ENCODE measurements around the gene IFNGR2. TPM values are rescaled to one million over a fixed set of nuclear protein-coding genes. Genes with fewer than 3 reads are reported as not detected.

IFNGR2 gene
- total RNA-seq, 2 experiments from 2014 or later: 16.4 to 18.9 TPM

DNA sequence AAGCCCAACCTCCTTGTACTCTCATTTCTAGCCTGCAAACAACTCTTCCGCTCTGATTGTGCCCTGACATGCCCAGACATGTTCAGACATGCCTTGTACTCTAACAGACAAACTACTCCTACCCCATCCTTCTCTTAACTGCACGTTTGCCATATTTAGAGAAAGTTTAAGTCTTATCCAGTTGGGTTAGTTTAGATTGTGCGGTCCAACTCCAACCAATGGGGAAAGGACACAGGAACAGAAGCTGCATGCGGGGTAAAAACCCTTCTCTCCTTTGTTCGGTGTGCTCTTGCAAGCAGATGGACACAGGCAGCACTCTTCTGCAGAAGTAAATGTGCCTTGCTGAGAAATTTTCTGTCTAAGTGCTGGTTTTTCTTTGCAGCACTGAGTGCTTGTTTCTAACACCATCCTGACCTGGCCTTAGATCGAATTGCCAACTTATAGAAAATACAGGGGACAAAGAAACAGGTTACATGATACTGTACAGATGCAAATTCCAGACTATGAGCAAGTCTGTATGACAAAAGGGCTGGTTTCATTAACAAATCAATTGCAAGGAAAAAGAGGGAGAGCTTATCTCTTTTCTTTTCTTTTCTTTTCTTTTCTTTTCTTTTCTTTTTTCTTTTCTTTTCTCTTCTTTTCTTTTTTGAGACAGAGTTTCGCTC lies 35.8 kb upstream of the IFNGR2 start:
- no peaks in the 10 kb centered on the region for H3K27me3 Mint-ChIP-seq

DNA sequence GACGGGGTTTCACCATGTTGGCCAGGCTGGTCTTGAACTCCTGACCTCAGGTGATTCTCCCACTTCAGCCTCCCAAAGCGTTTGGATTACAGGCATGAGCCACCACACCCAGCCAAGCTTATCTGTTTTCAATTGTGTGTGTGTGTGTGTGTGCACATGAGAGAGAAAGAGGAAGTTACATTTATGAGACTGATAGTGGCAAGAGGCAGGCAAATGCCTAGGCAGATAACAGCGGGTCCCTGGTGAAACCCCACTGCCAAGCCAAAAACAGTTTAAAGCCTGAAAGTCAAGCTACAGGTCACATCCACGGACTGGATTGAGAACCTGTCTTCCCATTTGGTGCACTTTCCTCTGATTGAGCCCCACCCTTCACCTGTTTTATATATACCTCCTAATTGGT lies 35.1 kb upstream of the IFNGR2 start:
- no peak for ATAC-seq
- H3K36me3 Mint-ChIP-seq (ENCODE audit: low read depth): peaks cover 11% of the 10 kb centered on the region
- H3K4me3 Mint-ChIP-seq: no peak overlapping the region
- CTCF ChIA-PET: interaction anchor here (2.2 kb wide), 1 partner anchor 77 kb away, joined by 9 read pairs; no protein-coding TSS in a partner anchor
- intact Hi-C loops (cut with DNase I, micrococcal nuclease): loop anchor here in 1 of 2 experiments (10.0 kb wide), 1 partner anchor 237 kb away; no protein-coding TSS in a partner anchor
- H3K4me1 Mint-ChIP-seq: peaks cover 2% of the 10 kb centered on the region
- DNase-seq: no peak
- H3K9me3 Mint-ChIP-seq (ENCODE audit: low read depth): peaks cover 19% of the 10 kb centered on the region
- POLR2A ChIA-PET: no interaction called here
- no peaks in the 10 kb centered on the region for H3K27me3 Mint-ChIP-seq
- no peak overlapping the region for H3K27ac Mint-ChIP-seq

More for the DNA sequence above, 35.8 kb upstream of the IFNGR2 start:
- H3K4me3 Mint-ChIP-seq: no peak overlapping the region
- peaks cover 19% of the 10 kb centered on the region for H3K9me3 Mint-ChIP-seq (ENCODE audit: low read depth)
- intact Hi-C loops (cut with DNase I, micrococcal nuclease): loop anchor here in 1 of 2 experiments (10.0 kb wide), 1 partner anchor 237 kb away; no protein-coding TSS in a partner anchor
- peak overlapping the region; percentile 38 for H3K27ac Mint-ChIP-seq
- H3K36me3 Mint-ChIP-seq (ENCODE audit: low read depth): peaks cover 11% of the 10 kb centered on the region
- POLR2A ChIA-PET: no interaction called here
- peaks cover 5% of the 10 kb centered on the region for H3K4me1 Mint-ChIP-seq
- ATAC-seq: no peak
- CTCF ChIA-PET: interaction anchor here (0.8 to 1.5 kb wide), 4 partner anchors 8 to 175 kb away, joined by 3 to 6 read pairs (median 4); no protein-coding TSS in a partner anchor
- DNase-seq: no peak

DNA sequence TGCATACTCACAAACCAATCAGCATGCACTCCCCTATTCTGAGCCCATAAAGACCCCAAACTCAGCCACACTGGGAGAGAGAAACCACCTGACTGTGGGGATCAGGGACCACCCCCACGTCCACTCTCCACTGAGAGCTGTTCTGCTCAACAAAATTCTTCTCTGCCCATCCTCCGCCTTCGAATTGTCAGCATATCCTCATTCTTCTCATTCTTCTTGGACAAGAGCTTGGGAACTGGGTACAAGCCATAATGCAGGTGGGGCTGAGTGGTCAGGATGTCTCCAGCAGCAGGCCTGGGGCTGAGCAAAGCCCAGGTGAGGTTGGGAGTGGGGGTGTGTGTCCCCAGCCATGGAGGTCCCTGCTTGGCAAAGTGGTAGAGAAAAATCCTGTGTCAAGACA lies 34.6 kb upstream of the IFNGR2 start:
- ChIA-PET POLR2A (no interaction called here), CTCF (interaction anchor here (1.5 to 2.2 kb wide), 2 partner anchors 17 to 77 kb away, joined by 4 to 9 read pairs; no protein-coding TSS in a partner anchor)
- Mint-ChIP-seq H3K4me3 (no peak overlapping the region), H3K36me3 (ENCODE audit: low read depth) (peaks cover 11% of the 10 kb centered on the region), H3K27ac (no peak overlapping the region), H3K27me3 (no peaks in the 10 kb centered on the region), H3K9me3 (ENCODE audit: low read depth) (peaks cover 19% of the 10 kb centered on the region), H3K4me1 (peaks cover 2% of the 10 kb centered on the region)
- ATAC-seq (no peak), DNase-seq (no peak)
- intact Hi-C loops (cut with DNase I, micrococcal nuclease): loop anchor here in 1 of 2 experiments (10.0 kb wide), 1 partner anchor 236 kb away; no protein-coding TSS in a partner anchor

DNA sequence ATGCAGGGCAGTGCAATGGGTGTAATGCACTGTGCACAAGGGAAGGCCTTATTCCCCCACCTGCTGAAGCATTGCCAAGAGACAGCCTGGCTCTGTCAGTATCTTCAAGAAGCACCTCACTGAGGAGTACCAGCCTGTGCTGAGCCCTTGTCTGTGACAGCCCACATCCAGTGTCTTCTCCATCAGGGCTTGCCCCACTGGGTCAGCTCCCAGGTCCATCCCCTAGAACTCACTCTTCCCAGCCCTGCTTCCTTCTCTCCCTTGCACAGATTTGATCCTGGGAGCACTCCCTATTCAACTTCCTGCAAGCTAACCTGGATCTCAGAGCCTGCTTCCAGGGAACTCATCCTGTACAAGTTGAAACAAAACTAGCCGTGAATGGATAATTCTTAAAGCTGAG lies 33.6 kb upstream of the IFNGR2 start:
- H3K4me1 Mint-ChIP-seq: peaks cover 5% of the 10 kb centered on the region
- POLR2A ChIA-PET: no interaction called here
- H3K9me3 Mint-ChIP-seq (ENCODE audit: low read depth): peaks cover 19% of the 10 kb centered on the region
- no peak for DNase-seq
- no peaks in the 10 kb centered on the region for H3K27me3 Mint-ChIP-seq
- peaks cover 11% of the 10 kb centered on the region for H3K36me3 Mint-ChIP-seq (ENCODE audit: low read depth)
- ATAC-seq: no peak
- H3K27ac Mint-ChIP-seq: no peak overlapping the region
- CTCF ChIA-PET: interaction anchor here (0.7 to 3.3 kb wide), 6 partner anchors 8 to 298 kb away, joined by 3 to 20 read pairs (median 4); no protein-coding TSS in a partner anchor
- H3K4me3 Mint-ChIP-seq: no peak overlapping the region
- intact Hi-C loops (cut with DNase I, micrococcal nuclease): loop anchor here in 1 of 2 experiments (10.0 kb wide), 1 partner anchor 235 kb away; no protein-coding TSS in a partner anchor

DNA sequence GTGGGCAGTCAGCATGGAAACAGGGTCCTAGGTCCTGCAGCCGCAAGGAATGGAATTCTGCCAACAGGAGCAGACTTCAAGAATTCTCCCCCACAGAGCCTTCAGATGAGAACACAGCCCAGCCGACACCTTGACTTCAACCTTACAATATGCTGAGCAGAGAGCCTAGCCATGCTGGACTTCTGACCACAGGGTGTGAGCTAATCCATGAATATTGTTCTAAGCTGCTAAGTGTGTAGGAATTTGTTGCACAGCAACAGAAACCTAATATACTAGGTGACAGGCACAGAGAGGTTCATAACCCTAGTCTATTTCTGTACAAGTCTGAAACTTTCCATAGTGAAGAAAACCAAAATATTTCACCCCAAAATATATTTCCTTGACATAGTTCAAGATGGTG lies 32.9 kb upstream of the IFNGR2 start:
- ATAC-seq (no peak), DNase-seq (no peak)
- Mint-ChIP-seq H3K27me3 (no peaks in the 10 kb centered on the region), H3K9me3 (ENCODE audit: low read depth) (peaks cover 19% of the 10 kb centered on the region), H3K36me3 (ENCODE audit: low read depth) (peaks cover 11% of the 10 kb centered on the region), H3K4me1 (peaks cover 10% of the 10 kb centered on the region), H3K27ac (no peak overlapping the region), H3K4me3 (no peak overlapping the region)
- intact Hi-C loops (cut with DNase I, micrococcal nuclease): loop anchor here in 1 of 2 experiments (5.0 kb wide), 1 partner anchor 238 kb away; no protein-coding TSS in a partner anchor
- POLR2A ChIA-PET: no interaction called here
- CTCF ChIA-PET: interaction anchor here (0.7 to 3.3 kb wide), 6 partner anchors 9 to 299 kb away, joined by 3 to 20 read pairs (median 4); no protein-coding TSS in a partner anchor

DNA sequence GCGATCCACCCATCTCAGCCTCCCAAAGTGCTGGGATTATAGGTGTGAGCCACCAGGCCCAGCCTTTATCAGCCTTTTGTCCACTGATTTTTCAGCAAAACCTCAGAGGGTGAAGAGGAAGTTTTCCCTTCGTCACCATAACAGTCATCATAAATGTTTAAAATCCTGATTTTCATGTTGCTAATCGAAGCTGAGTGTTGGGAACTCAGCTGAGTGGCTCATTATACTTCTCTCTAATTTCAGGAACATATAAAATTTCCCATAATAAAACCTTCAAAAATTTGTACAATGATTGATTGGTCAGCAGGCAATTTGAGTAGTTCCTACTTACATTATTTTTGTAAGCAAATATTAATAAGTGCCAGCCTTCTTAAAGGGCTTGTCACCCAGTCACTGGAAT lies 31.8 kb upstream of the IFNGR2 start:
- ChIA-PET POLR2A (no interaction called here), CTCF (interaction anchor here (1.1 to 3.3 kb wide), 2 partner anchors 10 to 78 kb away, joined by 3 to 20 read pairs; no protein-coding TSS in a partner anchor)
- Mint-ChIP-seq H3K4me1 (peaks cover 11% of the 10 kb centered on the region), H3K9me3 (ENCODE audit: low read depth) (peaks cover 18% of the 10 kb centered on the region), H3K27ac (no peak overlapping the region), H3K27me3 (no peaks in the 10 kb centered on the region), H3K36me3 (ENCODE audit: low read depth) (peaks cover 9% of the 10 kb centered on the region), H3K4me3 (no peak overlapping the region)
- DNase-seq: no peak
- intact Hi-C loops (cut with DNase I, micrococcal nuclease): loop anchor here in 1 of 2 experiments (5.0 kb wide), 1 partner anchor 239 kb away; no protein-coding TSS in a partner anchor
- ATAC-seq: no peak

DNA sequence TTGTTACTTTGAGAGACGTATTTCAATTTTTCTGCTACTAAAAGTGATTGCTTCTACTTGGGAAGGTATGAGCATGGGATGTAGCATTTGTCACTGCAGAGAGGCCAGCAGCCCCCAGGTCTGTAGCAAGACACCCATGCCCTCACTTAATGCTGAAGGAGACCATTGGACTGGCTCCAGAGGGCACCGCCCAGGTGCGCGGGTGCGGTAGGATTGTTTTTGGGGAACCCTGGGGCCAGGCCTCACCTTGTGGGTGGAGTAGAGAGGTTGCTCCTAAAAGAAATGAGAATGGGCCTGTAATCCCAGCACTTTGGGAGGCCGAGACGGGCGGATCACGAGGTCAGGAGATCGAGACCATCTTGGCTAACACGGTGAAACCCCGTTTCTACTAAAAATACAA lies 30.6 kb upstream of the IFNGR2 start:
- Mint-ChIP-seq H3K4me3 (no peak overlapping the region), H3K27ac (no peak overlapping the region), H3K9me3 (ENCODE audit: low read depth) (peaks cover 6% of the 10 kb centered on the region), H3K36me3 (ENCODE audit: low read depth) (peaks cover 3% of the 10 kb centered on the region), H3K4me1 (peaks cover 9% of the 10 kb centered on the region), H3K27me3 (peaks cover 2% of the 10 kb centered on the region)
- ATAC-seq (no peak), DNase-seq (no peak)
- ChIA-PET POLR2A (no interaction called here), CTCF (interaction anchor here (0.6 to 3.3 kb wide), 4 partner anchors 11 to 169 kb away, joined by 3 to 20 read pairs (median 3); no protein-coding TSS in a partner anchor)
- intact Hi-C loops (cut with DNase I, micrococcal nuclease): loop anchor here in 1 of 2 experiments (5.0 kb wide), 1 partner anchor 240 kb away; no protein-coding TSS in a partner anchor

DNA sequence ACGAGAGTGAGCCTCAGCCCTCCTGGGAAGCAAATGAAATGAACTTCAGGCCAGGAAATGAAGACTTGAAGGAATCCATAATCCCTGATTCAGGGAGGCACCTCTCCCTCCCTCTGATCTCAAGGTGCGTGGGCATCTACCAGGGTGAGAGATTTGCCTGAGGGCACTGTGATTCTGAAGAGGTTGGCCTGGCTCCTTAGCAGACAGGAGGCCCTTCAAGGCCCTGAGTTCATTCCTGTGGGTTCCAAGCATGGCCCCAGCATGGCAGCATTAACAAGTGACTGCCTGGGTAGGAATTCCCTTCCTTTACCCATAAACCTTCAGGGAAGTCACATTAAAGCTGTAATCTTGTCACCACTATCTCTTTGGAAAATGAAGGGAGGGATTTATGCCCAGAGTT lies 29.8 kb upstream of the IFNGR2 start:
- DNase-seq (no peak), ATAC-seq (no peak)
- CTCF ChIA-PET: interaction anchor here (0.6 to 1.4 kb wide), 6 partner anchors 10 to 176 kb away, joined by 3 to 7 read pairs (median 4); no protein-coding TSS in a partner anchor
- POLR2A ChIA-PET: no interaction called here
- H3K4me3 Mint-ChIP-seq: no peak overlapping the region
- H3K9me3 Mint-ChIP-seq (ENCODE audit: low read depth): peaks cover 1% of the 10 kb centered on the region
- H3K4me1 Mint-ChIP-seq: peaks cover 9% of the 10 kb centered on the region
- no peak overlapping the region for H3K27ac Mint-ChIP-seq
- peaks cover under 1% of the 10 kb centered on the region for H3K36me3 Mint-ChIP-seq (ENCODE audit: low read depth)
- H3K27me3 Mint-ChIP-seq: peaks cover 2% of the 10 kb centered on the region
- intact Hi-C loops (cut with DNase I, micrococcal nuclease): loop anchor here in 1 of 2 experiments (5.0 kb wide), 1 partner anchor 241 kb away; no protein-coding TSS in a partner anchor

DNA sequence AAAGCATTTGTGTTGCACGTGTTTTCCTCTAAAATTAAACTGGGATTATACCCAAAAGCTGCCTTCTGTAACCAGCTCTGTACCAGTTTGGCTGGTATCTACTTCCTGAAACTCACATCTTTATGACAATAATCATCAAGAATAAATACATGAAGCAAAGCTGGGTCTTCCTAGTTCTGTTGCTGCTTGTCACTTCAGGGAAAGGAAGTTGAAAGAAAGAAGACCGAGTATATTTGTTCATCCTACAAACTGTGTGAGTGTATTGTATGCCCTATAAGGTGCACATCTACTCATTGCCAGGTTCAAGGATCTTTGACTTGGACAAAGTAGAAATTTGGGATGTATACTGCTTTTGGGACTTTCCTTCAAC lies 29.1 kb upstream of the IFNGR2 start:
- ChIA-PET POLR2A (no interaction called here), CTCF (interaction anchor here (0.6 to 1.4 kb wide), 6 partner anchors 10 to 177 kb away, joined by 3 to 7 read pairs (median 4); no protein-coding TSS in a partner anchor)
- H3K4me1 Mint-ChIP-seq: peaks cover 10% of the 10 kb centered on the region
- no peak for ATAC-seq
- no peak for DNase-seq
- intact Hi-C loops (cut with DNase I, micrococcal nuclease): loop anchor here (1.0 to 5.0 kb wide), 3 partner anchors 174 to 242 kb away; no protein-coding TSS in a partner anchor
- H3K27me3 Mint-ChIP-seq: peaks cover 2% of the 10 kb centered on the region
- no peak overlapping the region for H3K4me3 Mint-ChIP-seq
- H3K9me3 Mint-ChIP-seq (ENCODE audit: low read depth): no peaks in the 10 kb centered on the region
- no peaks in the 10 kb centered on the region for H3K36me3 Mint-ChIP-seq (ENCODE audit: low read depth)
- H3K27ac Mint-ChIP-seq: no peak overlapping the region

DNA sequence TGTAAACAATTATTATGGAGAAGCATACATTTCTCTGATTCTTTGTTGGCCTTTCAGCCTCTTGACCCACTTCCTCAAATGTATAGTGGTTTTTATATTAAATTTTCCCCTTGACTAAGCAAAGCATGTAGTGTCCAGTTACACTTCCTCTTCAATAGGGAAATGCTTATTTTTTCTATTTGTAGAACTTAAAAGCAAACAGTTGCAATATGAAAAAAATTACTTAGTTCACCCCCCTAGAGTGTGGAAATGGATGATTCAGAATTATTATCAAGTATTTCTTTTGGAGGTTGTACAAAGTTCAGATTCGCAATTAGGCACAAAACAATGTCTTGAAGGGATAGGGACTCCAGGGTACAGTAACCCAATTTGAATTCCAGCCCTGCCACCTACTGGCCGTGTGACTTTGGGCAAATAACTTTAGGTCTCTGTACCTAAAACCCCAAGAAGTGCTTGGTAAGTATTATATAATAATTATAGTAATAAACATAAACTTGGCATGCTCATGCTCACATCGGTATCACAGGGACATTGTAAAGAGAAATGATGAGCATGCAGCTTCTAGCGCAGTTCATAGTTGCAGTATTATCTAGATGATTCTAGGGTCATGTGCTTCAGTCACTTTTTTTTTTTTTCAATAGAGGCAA lies 28.6 kb upstream of the IFNGR2 start:
- H3K9me3 Mint-ChIP-seq (ENCODE audit: low read depth): no peaks in the 10 kb centered on the region
- peaks cover 13% of the 10 kb centered on the region for H3K4me1 Mint-ChIP-seq
- CTCF ChIA-PET: interaction anchor here (0.8 to 1.4 kb wide), 5 partner anchors 11 to 176 kb away, joined by 3 to 7 read pairs (median 4); partner anchors contain the start of gene IFNAR1
- POLR2A ChIA-PET: no interaction called here
- ATAC-seq: peak; percentile 83
- H3K36me3 Mint-ChIP-seq (ENCODE audit: low read depth): no peaks in the 10 kb centered on the region
- peaks cover 2% of the 10 kb centered on the region for H3K27me3 Mint-ChIP-seq
- intact Hi-C loops (cut with DNase I, micrococcal nuclease): loop anchor here (1.0 to 5.0 kb wide), 3 partner anchors 174 to 242 kb away; no protein-coding TSS in a partner anchor
- no peak overlapping the region for H3K4me3 Mint-ChIP-seq
- H3K27ac Mint-ChIP-seq: no peak overlapping the region
- peak; percentile 75 for DNase-seq

DNA sequence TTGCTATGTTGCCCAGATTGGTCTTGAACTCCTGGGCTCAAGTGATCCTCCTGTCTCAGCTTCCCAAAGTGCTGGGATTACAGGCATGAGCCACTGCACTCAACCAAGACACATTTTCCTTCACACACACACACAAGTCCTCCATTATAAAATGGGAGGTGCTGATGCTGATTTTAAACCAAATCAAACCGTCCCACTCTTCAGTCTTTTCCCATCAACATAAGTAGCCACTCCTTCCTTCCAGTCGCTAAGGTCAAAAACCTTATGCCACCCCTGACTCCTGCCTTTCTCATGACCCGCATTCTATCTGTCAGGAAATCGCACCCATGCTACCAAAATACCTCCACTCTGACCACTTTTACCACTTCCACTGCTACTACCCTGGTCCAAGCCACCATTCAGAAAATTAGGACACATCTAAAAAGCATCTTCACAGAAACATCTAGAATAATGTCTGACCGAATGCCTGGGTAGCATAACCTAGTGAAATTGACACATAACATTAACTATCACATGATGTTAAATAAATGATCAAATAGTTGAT lies 28.0 kb upstream of the IFNGR2 start:
- DNase-seq (no peak), ATAC-seq (no peak)
- H3K27ac Mint-ChIP-seq: no peak overlapping the region
- no peak overlapping the region for H3K4me3 Mint-ChIP-seq
- no peaks in the 10 kb centered on the region for H3K36me3 Mint-ChIP-seq (ENCODE audit: low read depth)
- H3K4me1 Mint-ChIP-seq: peaks cover 19% of the 10 kb centered on the region
- ChIA-PET CTCF (interaction anchor here (0.6 to 2.0 kb wide), 7 partner anchors 9 to 178 kb away, joined by 3 to 9 read pairs (median 4); partner anchors contain the start of gene IFNAR1), POLR2A (no interaction called here)
- intact Hi-C loops (cut with DNase I, micrococcal nuclease): no loop called here
- H3K9me3 Mint-ChIP-seq (ENCODE audit: low read depth): no peaks in the 10 kb centered on the region
- H3K27me3 Mint-ChIP-seq: peaks cover 2% of the 10 kb centered on the region

All from activated CD4-positive, alpha-beta T cell treated with anti-CD3 and anti-CD28 coated beads for 36 hours (primary cell).